HG02588 (cell line): ENCODE data around the gene MORC2.

Experiments used
- ATAC-seq: cut with Tn5 transposase; IDR thresholded peaks from one replicate; pipeline ENCODE4 v1.9.1; 2021; ENCODE audit warnings: mild to moderate bottlenecking, moderate library complexity; ENCODE audit not compliant: unreplicated experiment

Gene MORC2

GRCh38 chr22:30949934-30950660 lies 18.5 kb downstream of the MORC2 start:
- ATAC-seq = no peak

GRCh38 chr22:30948930-30949342 lies 19.6 kb downstream of the MORC2 start:
- no peak for ATAC-seq

GRCh38 chr22:30947816-30948454 lies 20.6 kb downstream of the MORC2 start:
- ATAC-seq = no peak

GRCh38 chr22:30947173-30947815 lies 21.3 kb downstream of the MORC2 start:
- ATAC-seq = no peak

- no peak for ATAC-seq
These were observed 22.2 kb downstream of the MORC2 start for GRCh38 chr22:30946354-30946753.

- ATAC-seq = no peak
These were observed 22.9 kb downstream of the MORC2 start for GRCh38 chr22:30945653-30946052.

GRCh38 chr22:30944986-30945385 lies 23.6 kb downstream of the MORC2 start:
- no peak for ATAC-seq

- no peak for ATAC-seq
These were observed 25.2 kb downstream of the MORC2 start for GRCh38 chr22:30943368-30943767.

- no peak for ATAC-seq
These were observed 27.2 kb downstream of the MORC2 start for GRCh38 chr22:30941363-30941740.

GRCh38 chr22:30940685-30941362 lies 27.8 kb downstream of the MORC2 start:
- no peak for ATAC-seq

- no peak for ATAC-seq
These were observed 34.5 kb downstream of the MORC2 start for GRCh38 chr22:30934053-30934452.

- no peak for ATAC-seq
These were observed 35.1 kb downstream of the MORC2 start for GRCh38 chr22:30933457-30933856.

GRCh38 chr22:30932661-30933060 lies 35.9 kb downstream of the MORC2 start:
- ATAC-seq = no peak

- ATAC-seq = no peak
These were observed 36.9 kb downstream of the MORC2 start for GRCh38 chr22:30931541-30932300.

- no peak for ATAC-seq
These were observed 38.3 kb downstream of the MORC2 start for GRCh38 chr22:30930228-30930627.

- no peak for ATAC-seq
These were observed 40.2 kb downstream of the MORC2 start for GRCh38 chr22:30928401-30928800.

- no peak for ATAC-seq
These were observed 40.8 kb downstream of the MORC2 start for GRCh38 chr22:30927806-30928205.

- no peak for ATAC-seq
These were observed 41.9 kb downstream of the MORC2 start for GRCh38 chr22:30926706-30927105.

GRCh38 chr22:30925667-30926066 lies 42.9 kb downstream of the MORC2 start:
- no peak for ATAC-seq

GRCh38 chr22:30923168-30923900 lies 45.2 kb downstream of the MORC2 start:
- ATAC-seq = no peak
